ENCODE measurements around the gene MBTPS1. TPM values are rescaled to one million over a fixed set of nuclear protein-coding genes. Genes with fewer than 3 reads are reported as not detected.

MBTPS1 gene
- total RNA-seq, 1 donor from 2014 or later, result 122 TPM

- DNase-seq (ENCODE audit: extremely low read depth, low read depth, low spot score), result no peak
Observed at GRCh38 chr16:84055801-84056634, 60.7 kb downstream of the MBTPS1 start.

- DNase-seq (ENCODE audit: extremely low read depth, low read depth, low spot score), result no peak
Observed at GRCh38 chr16:84055366-84055765, 61.4 kb downstream of the MBTPS1 start.

DNA sequence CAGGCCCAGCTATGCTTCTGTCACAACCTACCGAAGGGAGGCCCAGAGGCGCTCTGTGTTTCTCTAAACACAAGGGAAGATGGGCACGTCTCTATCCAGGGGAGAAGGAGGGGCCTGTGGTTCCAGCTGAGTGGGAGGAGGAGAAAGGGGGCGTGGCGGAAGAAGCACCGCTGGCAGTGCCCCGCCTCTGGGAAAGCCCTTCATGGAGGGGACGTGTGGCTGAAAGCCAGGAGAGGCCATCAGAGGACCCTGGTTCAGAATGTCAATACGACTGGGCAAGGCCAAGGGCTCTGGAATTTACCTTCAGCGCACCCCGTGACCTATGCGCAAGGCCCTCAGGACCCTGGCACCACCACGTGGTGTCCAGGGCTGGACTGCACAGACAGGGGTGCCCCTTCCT is 61.8 kb downstream of the MBTPS1 start:
- no peak for DNase-seq (ENCODE audit: extremely low read depth, low read depth, low spot score)

- no peak for DNase-seq (ENCODE audit: extremely low read depth, low read depth, low spot score)
Observed at GRCh38 chr16:84054271-84054670, 62.5 kb downstream of the MBTPS1 start.

- DNase-seq (ENCODE audit: extremely low read depth, low read depth, low spot score), result no peak
Observed at GRCh38 chr16:84053237-84053636, 63.5 kb downstream of the MBTPS1 start.

DNA sequence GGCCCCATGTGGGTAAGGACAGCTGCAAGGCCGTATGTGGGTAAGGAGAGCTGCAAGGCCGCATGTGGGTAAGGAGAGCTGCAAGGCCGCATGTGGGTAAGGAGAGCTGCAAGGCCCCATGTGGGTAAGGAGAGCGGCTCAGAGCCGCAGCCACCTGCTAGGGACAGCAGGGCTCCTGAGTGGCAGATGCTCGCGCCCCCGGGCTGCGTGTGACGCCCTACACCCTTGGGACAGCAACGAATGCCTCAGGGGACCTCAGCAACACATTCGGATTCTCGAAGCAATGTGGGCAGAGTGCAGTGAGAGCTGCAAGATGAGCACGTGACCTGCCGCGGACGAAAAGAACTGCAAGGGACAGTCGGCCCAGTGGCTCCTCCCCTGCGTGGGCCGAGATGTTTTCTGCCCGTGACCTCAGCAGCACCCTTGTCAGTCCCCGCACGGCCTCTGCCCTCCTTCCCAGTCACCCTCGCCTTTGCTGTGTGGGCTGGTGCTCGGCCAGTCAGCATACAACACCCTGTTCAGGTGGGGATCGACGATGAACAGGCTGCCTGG is 64.6 kb downstream of the MBTPS1 start:
- no peak for DNase-seq (ENCODE audit: extremely low read depth, low read depth, low spot score)

DNA sequence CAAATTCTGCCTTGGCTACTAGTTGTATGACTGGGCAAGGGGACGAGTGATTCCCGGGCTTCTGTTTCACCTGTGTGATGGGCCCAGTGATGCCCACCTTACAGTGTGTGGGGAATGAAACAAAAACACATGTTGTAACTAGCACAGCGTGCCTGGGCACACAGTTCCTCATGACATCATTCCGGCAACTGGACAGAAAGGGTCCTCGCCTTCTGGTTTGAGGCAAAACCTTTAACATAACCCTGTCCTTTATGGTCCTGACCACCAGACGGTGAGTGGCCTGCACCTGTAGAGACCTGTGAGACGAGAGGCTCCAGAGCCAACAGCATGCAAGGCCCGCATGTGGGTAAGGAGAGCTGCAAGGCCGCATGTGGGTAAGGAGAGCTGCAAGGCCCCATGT is 66.4 kb downstream of the MBTPS1 start:
- no peak for DNase-seq (ENCODE audit: extremely low read depth, low read depth, low spot score)

- DNase-seq (ENCODE audit: extremely low read depth, low read depth, low spot score), result no peak
Observed at GRCh38 chr16:84049403-84050060, 67.2 kb downstream of the MBTPS1 start.

DNA sequence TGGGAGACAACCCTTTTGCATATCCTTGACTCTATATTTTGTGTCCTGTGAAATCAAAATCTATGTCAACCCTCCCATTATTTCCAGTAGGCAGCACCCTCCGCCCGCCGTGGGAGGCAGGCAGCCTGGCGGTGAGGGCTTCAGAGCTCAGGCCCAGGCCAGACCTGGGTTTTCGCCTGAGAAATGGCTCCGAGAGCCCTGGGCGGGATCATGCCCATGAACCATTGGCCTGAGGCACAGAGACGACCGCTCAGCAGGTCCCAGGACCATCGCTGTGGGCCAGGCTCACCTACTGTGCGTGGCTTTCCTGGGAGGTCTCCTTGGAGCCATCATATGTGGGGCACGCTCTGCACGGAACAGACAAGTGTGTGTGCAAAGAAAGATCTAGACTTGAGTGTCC is 67.9 kb downstream of the MBTPS1 start:
- no peak for DNase-seq (ENCODE audit: extremely low read depth, low read depth, low spot score)

GRCh38 chr16:84048270-84048669 is 68.5 kb downstream of the MBTPS1 start:
- no peak for DNase-seq (ENCODE audit: extremely low read depth, low read depth, low spot score)

- no peak for DNase-seq (ENCODE audit: extremely low read depth, low read depth, low spot score)
Observed at GRCh38 chr16:84047626-84048025, 69.1 kb downstream of the MBTPS1 start.

- no peak for DNase-seq (ENCODE audit: extremely low read depth, low read depth, low spot score)
Observed at GRCh38 chr16:84047206-84047605, 69.5 kb downstream of the MBTPS1 start.

- DNase-seq (ENCODE audit: extremely low read depth, low read depth, low spot score), result no peak
Observed at GRCh38 chr16:84045818-84046470, 70.8 kb downstream of the MBTPS1 start.

DNA sequence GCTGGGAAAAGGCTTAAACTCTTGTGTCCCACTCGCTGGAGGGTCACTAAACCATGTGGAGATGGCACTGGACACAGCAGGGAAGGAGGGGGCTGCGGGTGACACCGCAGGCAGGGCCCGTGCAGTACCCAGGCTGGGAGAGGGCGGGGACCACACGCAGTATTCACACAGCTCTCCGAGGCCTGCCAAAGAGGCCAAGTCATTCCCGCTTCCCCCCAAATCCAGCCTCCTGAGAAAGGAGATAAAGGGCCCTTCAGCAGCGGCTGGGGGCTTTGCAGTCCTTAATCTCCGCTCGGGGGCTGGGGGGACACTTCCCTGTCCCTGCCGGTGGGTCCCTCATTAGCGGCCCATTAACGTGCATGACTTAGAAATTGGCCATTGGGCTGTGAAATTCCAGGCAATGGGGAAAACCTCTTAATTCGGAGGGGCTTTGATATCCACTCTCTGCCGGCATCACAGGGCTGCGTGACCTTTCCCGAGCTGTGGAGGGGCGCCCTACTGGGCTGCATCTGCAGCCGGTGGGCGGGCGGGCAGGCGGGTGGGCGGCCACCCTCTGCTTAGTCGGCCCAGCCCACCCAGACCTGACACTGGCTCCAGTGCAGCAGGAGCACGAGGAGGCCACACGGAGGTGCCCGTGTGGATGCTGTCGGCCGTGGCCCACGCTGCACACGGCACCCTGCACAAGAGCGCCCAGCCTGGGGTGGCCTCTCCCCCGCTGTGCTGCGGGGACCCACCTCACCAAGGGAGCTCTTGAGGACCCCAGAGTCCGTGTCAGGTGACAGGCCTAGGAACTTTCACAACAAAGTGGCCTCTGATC is 71.5 kb downstream of the MBTPS1 start:
- DNase-seq (ENCODE audit: extremely low read depth, low read depth, low spot score), result no peak

- no peak for DNase-seq (ENCODE audit: extremely low read depth, low read depth, low spot score)
Observed at GRCh38 chr16:84044118-84044488, 72.6 kb downstream of the MBTPS1 start.

DNA sequence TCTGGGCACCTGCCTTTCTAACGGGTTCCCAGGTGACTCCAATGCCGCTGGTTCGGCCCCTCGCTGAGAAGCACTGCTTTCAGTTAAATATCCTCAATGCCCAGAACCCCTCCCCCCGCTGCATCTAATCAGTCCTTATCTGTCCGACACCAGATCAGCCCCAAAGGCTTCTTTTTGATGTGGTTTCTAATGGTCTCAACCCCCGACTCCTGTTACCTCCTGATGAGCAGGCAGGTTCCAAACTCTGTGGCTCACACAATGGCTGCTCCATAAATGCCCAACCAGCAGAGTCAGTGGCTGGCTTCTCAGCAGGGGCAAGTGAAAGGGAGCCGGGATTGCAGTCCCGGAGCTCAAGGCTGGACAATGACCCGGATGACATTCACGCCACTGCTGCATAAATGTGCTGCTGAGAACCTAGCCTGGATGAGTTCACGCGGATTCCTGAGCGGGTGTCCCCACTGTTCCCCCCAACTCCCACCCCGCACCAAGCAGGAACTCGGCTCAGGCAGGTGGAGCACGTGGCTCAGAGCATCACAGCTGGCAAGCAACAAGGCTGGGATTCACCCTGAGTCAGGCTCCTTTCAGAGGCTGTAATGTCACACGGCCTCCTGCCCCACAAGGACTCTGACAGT is 73.1 kb downstream of the MBTPS1 start:
- no peak for DNase-seq (ENCODE audit: extremely low read depth, low read depth, low spot score)

GRCh38 chr16:84042879-84043485 is 73.8 kb downstream of the MBTPS1 start:
- DNase-seq (ENCODE audit: extremely low read depth, low read depth, low spot score), result no peak

DNA sequence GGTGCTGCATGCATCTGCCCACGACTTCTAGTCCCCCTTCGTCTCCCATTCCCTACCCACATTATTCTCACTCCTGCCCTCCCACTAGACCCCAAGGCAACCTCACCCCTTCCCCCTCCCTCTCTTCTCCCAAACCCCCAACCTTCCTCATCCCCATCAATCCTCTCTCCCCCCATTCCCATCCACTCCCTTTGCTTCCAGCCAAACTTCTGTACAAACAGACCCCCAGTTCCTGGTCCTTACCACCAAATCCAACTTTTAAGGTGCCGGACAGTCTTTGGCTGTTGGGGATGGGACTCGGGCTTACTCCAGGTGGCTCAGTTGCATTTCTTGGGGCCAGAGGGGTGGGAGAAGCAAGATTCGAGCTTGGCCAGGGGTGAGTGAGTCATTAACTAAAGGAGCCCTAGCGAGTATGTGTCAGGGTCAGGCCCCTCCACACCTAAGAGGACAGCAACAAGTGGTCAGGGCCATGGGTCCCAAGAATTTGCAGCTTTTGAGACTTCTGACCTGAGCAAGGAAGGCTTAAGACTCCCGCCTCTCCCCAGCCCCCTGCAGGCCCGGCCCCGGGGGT is 74.3 kb downstream of the MBTPS1 start, which contains the start of gene SLC38A8:
Gene SLC38A8, minus strand, starts transcription at position 488 of the 571 bp plus-strand sequence. CDS start 638 bp downstream, outside the sequence.
- no peak for DNase-seq (ENCODE audit: extremely low read depth, low read depth, low spot score)

DNA sequence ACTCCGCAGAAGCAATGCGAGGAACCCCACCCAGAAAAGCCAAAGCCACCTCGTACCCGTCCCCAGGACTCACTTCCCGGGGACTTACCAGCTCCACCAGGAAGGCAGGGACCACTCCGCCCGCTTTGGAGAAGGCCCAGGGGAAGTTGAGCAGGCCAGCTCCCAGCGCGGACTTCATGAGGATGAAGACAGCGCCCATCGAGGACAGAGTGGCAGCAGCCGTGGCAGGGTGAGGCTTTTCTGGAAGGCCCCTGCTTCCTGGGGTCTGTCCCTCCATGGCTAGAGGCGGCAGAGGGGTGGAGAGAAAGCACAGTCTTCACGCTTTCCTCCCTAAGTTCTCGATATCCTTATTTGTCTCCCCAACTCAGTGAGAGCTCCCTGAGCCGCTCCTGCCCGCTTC is 74.9 kb downstream of the MBTPS1 start:
- no peak for DNase-seq (ENCODE audit: extremely low read depth, low read depth, low spot score)
